Fibroblast of lung (primary cell): ENCODE results near the gene PRDX6. TPM values are rescaled to one million over a fixed set of nuclear protein-coding genes. Genes with fewer than 3 reads are reported as not detected.

ENCODE experiments used
- DNase-seq, 2 donors: peaks; one replicate each; pipeline versions ENCODE4 v3.0.0 to v3.0.0-alpha.2; 2010; ENCODE audit warnings: low read depth in 2 of 2
- H2AFZ ChIP-seq: 2 replicates; pipeline ENCODE4 v1.5.1; 2012; ENCODE audit warnings: low read length, control low read depth, inconsistent platforms
- H3K27ac ChIP-seq: 2 replicates; pipeline ENCODE4 v1.5.1; 2011; ENCODE audit warnings: low read length, control low read depth; ENCODE audit not compliant: insufficient read depth
- H3K27me3 ChIP-seq: 2 replicates; pipeline ENCODE4 v1.5.1; 2011; ENCODE audit warnings: mild to moderate bottlenecking, low read length; ENCODE audit not compliant: control insufficient read depth, insufficient read depth
- H3K36me3 ChIP-seq: 2 replicates; pipeline ENCODE4 v1.5.1; 2011; ENCODE audit warnings: low read length; ENCODE audit not compliant: control insufficient read depth, insufficient read depth
- H3K4me1 ChIP-seq: 2 replicates; pipeline ENCODE4 v1.5.1; 2011; ENCODE audit warnings: low read length; ENCODE audit not compliant: control insufficient read depth, insufficient read depth; ENCODE audit errors: extremely low read depth
- H3K4me2 ChIP-seq: 2 replicates; pipeline ENCODE4 v1.5.1; 2011; ENCODE audit warnings: low read length, control low read depth; ENCODE audit not compliant: insufficient read depth; ENCODE audit errors: extremely low read depth
- H3K4me3 ChIP-seq, 4 experiments: fragments of 200-600 bp in 1 of 4; sonication (generic) in 1 of 4; replicated peaks in 1 of 4; 2 replicates each; pipeline ENCODE4 v1.5.1; 2011 to 2016; ENCODE audit warnings: low read length in 4 of 4, low read depth in 3 of 4, mild to moderate bottlenecking in 3 of 4, control low read depth in 2 of 4, inconsistent platforms in 1 of 4, mixed read lengths in 1 of 4; ENCODE audit not compliant: insufficient read depth in 1 of 4; ENCODE audit errors: control extremely low read depth in 1 of 4
- H3K79me2 ChIP-seq: 2 replicates; pipeline ENCODE4 v1.5.1; 2012; ENCODE audit warnings: mild to moderate bottlenecking, low read length, inconsistent platforms; ENCODE audit not compliant: control insufficient read depth, insufficient read depth
- H3K9ac ChIP-seq: 2 replicates; pipeline ENCODE4 v1.5.1; 2011; ENCODE audit warnings: mild to moderate bottlenecking, low read length, control low read depth; ENCODE audit not compliant: insufficient read depth
- H3K9me3 ChIP-seq: 2 replicates; pipeline ENCODE4 v1.5.1; 2012; ENCODE audit warnings: low read depth, low read length; ENCODE audit not compliant: control insufficient read depth, insufficient read depth
- H4K20me1 ChIP-seq: 2 replicates; pipeline ENCODE4 v1.5.1; 2011; ENCODE audit warnings: low read length; ENCODE audit not compliant: control insufficient read depth, insufficient read depth; ENCODE audit errors: extremely low read depth
- CTCF ChIP-seq, 2 donors: IDR thresholded peaks in 1 of 2; conservative IDR thresholded peaks in 1 of 2; 1 replicate in 1 of 2; 2 replicates in 1 of 2; pipeline ENCODE4 v1.5.1; 2011 to 2012; ENCODE audit warnings: low read length in 2 of 2, control low read depth in 1 of 2, inconsistent platforms in 1 of 2, low read depth in 1 of 2, mild to moderate bottlenecking in 1 of 2
- EZH2 ChIP-seq: IDR thresholded peaks from 2 replicates; pipeline ENCODE4 v1.5.1; 2012; ENCODE audit warnings: low read length, control low read depth, mild to moderate bottlenecking; ENCODE audit errors: missing control alignments
- polyA plus RNA-seq, 2 donors: library from polyadenylated mRNA; depleted of rRNA in 1 of 2; stranded (reverse) in 1 of 2; unstranded in 1 of 2; fragments of >200 nt; gene quantifications; 2 replicates each; pipeline ENCODE4 v1.2.1, GENCODE V29; 2011 to 2012; ENCODE audit warnings: missing spikeins in 1 of 2
- total RNA-seq: library from RNA; depleted of rRNA; stranded (reverse); fragments of >200 nt; gene quantifications from 2 replicates; pipeline ENCODE4 v1.2.1, GENCODE V29; 2014

The PRDX6 gene
- total and polyA plus RNA-seq, 2 donors (not counting 1 experiment from before 2014, with no cell fraction given) = 183 to 384 TPM

- DNase-seq = no peak
- Histone ChIP-seq H3K4me1 (no peaks in the 10 kb centered on the region), H3K27me3 (no peaks in the 10 kb centered on the region), H3K9me3 (no peaks in the 10 kb centered on the region), H3K27ac (no peak overlapping the region), H2AFZ (no peak overlapping the region), H3K79me2 (no peaks in the 10 kb centered on the region), H3K9ac (no peak overlapping the region), H3K36me3 (no peaks in the 10 kb centered on the region), H3K4me2 (no peak overlapping the region), H4K20me1 (no peaks in the 10 kb centered on the region), H3K4me3 (no peak overlapping the region)
- TF ChIP-seq EZH2 = no peak
- no peak for TF ChIP-seq CTCF (conservative IDR thresholded peaks at IDR 0.05 in 1 of 2, IDR thresholded peaks at IDR 0.05 in 1 of 2; ENCODE audit: low read depth in 1 of 2, low read length in 2 of 2)
Measured at GRCh38 chr1:173440430-173440829, 36.7 kb upstream of the PRDX6 start.

GRCh38 chr1:173444757-173445156 is 32.4 kb upstream of the PRDX6 start:
- Histone ChIP-seq H3K4me1 (no peaks in the 10 kb centered on the region), H3K27me3 (no peaks in the 10 kb centered on the region), H3K36me3 (no peaks in the 10 kb centered on the region), H3K4me3 (no peak overlapping the region), H3K79me2 (no peaks in the 10 kb centered on the region), H3K27ac (no peak overlapping the region), H4K20me1 (no peaks in the 10 kb centered on the region), H3K9me3 (no peaks in the 10 kb centered on the region), H3K4me2 (no peak overlapping the region), H2AFZ (no peak overlapping the region), H3K9ac (no peak overlapping the region)
- TF ChIP-seq CTCF (conservative IDR thresholded peaks at IDR 0.05 in 1 of 2, IDR thresholded peaks at IDR 0.05 in 1 of 2; ENCODE audit: low read depth in 1 of 2, low read length in 2 of 2) (no peak), EZH2 (no peak)
- no peak for DNase-seq

GRCh38 chr1:173445164-173445563 is 32.0 kb upstream of the PRDX6 start:
- Histone ChIP-seq H3K36me3 (no peaks in the 10 kb centered on the region), H3K27ac (no peak overlapping the region), H3K9ac (no peak overlapping the region), H3K79me2 (no peaks in the 10 kb centered on the region), H3K4me1 (no peaks in the 10 kb centered on the region), H3K9me3 (no peaks in the 10 kb centered on the region), H2AFZ (no peak overlapping the region), H3K27me3 (no peaks in the 10 kb centered on the region), H3K4me2 (no peak overlapping the region), H3K4me3 (no peak overlapping the region), H4K20me1 (no peaks in the 10 kb centered on the region)
- TF ChIP-seq EZH2 (no peak), CTCF (conservative IDR thresholded peaks at IDR 0.05 in 1 of 2, IDR thresholded peaks at IDR 0.05 in 1 of 2; ENCODE audit: low read depth in 1 of 2, low read length in 2 of 2) (no peak)
- no peak for DNase-seq
